ENCODE data around the gene C1orf226.

C1orf226 gene

DNA sequence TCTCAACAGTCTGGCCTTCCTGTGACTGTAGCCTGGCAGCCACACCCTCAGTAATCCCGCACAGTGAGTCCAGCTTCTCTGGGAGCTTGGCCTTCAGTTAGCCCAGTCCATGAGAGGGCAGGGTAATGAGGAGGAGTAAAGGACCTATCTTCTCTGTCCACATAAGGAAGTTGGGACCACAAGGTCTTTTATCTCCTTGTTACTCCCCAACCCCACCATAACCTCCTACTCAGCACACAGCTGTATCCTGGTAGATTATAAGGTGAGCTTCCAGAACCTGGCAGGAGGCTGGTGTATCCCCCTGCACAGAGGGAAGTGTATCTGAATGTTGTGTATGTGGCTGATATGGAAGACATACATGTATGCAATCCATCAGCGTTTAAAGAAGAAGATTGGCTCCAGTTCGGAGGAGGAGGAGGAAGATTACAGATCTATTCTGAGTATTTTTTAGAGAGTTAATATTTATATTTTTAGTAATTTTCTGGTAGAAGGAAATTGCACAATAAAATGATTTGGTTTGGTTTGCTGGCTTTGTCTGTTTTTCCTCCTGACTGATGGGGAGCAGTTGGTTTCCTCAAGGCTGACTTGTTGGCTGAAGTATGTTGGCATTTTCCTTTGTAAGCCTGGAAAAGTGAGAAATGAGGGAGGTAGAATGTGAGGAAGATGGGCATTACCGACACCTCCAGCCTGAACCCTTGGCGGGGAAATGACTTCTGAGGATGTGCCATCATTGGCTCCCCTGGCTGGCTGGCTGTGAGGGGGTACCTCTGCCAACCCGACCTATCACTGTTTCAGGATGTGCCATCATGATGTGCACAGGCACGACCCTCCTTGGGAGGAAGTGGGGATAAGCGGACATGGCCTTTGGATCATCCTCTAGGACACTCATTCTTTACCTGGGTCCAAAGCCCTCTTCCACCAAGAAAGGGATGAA lies 5.0 kb downstream of the C1orf226 start:
- DNase-seq: no peak

GRCh38 chr1:162387226-162388082 lies 5.9 kb downstream of the C1orf226 start:
- DNase-seq: no peak

DNA sequence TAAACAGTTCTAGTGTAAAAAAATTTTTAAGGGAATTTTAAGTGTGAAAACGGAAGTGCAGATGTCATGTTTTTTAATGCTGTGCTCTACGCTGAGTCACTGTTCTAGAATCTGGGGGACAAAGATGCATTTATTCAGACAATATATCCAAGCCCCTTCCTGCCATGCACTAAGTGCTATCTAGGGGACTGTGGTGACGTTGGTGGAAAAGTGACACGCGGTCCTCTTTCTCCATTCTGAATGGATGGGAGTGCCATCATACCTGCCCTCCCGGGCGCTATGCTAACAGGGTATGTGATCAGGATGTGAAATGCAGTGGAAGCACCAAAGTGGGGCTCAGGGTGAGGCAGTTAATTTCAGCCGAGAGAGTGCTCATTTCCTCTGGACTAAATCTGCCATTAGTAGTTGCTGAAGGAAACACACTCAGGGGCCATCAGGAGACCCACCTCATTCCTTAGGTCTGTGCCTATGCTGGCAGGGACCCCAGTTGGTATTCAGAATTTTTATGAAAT lies 6.6 kb downstream of the C1orf226 start:
- DNase-seq: no peak

DNA sequence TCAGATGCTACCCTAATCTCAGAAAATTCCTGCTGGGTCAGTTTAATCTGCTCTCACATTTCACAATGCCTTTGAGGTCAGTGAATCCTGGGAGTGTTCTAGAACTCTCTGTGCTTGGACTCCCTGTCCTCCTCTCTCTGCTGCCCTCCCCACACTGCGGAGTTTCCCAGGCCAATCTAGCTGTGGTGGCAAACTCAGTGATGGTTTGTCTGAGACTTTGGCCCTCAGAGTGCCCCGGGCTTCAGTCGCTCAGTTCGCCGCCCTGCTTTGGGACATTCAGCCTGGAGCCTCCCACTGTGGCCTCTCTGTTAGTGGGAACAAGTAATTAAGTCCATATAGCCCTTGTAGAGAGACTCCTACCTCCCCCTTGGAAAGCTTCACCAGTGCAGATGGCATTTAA lies 7.1 kb downstream of the C1orf226 start:
- DNase-seq: no peak

GRCh38 chr1:162389021-162389818 lies 7.7 kb downstream of the C1orf226 start:
- no peak for DNase-seq

- no peak for DNase-seq
These were observed 8.4 kb downstream of the C1orf226 start for GRCh38 chr1:162389971-162390370.

GRCh38 chr1:162390396-162391185 lies 9.1 kb downstream of the C1orf226 start:
- DNase-seq: no peak

DNA sequence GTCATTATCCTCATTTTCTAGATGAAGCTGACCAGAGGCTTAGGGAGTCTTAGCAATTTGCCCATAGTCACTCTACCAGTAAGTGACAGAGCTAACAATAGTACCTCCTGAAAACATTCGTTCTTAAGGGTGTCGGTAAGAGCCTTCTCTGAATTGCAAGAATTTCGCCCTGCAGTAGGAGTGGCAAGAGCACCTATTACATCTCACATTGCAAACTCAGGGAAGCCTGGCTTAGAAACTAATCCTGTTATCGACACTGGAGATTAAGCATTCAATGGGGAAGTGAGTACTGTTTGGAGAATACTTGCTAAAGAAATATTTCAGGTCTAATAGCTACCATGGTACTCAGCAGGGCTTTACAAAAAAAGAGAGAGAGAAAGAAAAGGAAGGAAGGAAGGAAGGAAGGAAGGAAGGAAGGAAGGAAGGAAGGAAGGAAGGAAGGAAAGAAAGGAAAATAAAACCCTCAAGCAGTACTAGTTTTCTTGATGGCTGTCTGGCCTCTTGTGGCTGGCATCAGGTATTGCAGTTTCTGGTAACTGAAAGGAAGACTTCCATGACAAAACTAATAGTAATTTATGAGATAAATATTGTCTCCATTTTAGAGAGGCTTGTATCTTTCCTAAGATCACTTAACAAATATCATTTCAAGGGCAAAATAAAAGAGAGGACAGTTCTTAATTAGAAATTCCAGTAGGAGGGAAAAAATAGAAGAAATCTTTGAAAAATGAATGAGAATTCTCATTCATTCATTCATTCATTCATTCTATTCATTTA lies 10.4 kb downstream of the C1orf226 start:
- DNase-seq: no peak

- DNase-seq: no peak
These were observed 14.8 kb downstream of the C1orf226 start for GRCh38 chr1:162396201-162396906.

GRCh38 chr1:162397039-162397448 lies 15.5 kb downstream of the C1orf226 start:
- no peak for DNase-seq

- no peak for DNase-seq
These were observed 16.5 kb downstream of the C1orf226 start for GRCh38 chr1:162397943-162398560.

DNA sequence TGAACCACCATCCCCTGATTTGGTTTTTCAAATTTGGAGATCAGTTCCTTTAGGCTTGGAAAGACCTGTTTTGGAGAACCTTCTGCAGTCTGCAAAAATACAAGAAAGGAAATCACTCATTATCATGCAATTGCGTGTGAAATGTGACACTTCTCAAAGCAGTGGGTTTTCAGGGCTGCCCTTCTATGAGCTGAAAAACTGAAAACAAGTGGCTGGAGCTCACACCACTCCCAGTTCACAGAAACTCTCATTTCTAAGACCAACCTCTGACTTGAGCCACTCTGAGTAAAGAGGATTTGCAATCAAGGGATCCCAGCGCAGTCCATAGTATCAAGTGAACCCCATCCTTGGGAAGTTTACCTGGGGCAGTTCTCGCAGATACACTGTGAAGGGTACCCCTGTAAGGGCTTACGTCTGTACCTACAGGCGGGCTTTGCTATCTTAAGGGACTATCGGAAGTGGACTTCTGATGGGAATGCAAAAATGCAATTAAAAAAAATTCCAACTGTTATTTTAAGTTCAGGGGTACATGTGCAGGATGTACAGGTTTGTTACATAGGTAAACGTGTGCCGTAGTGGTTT lies 17.6 kb downstream of the C1orf226 start:
- DNase-seq: no peak

GRCh38 chr1:162400790-162401355 lies 19.3 kb downstream of the C1orf226 start:
- no peak for DNase-seq

DNA sequence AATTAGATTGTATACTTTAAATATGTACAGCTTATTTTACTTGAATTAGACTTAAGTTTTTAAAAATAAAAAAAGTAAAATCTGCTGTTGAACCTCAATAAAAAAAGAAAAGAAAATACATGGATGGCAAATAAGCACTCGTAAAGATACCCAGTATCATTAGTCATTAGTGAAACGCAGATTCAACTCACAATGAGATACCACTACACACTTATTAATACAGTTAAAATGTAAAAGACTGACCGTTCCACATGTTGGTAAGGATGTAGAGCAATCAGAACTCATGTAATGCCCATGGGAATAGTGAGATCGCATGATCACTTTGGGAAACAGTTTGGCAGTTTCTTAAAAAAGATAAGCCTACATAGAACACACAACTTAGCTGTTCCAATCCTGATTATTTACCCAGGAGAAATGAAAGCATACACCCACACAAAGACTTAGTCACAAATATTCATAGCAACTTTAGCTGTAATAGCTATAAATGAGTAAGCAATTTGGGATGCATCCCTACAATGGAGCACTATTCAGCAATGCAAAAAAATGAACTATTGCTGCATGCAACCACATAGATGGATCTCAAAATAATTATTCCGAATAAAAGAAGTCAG lies 23.1 kb downstream of the C1orf226 start:
- no peak for DNase-seq

- no peak for DNase-seq
These were observed 24.3 kb downstream of the C1orf226 start for GRCh38 chr1:162405800-162406199.

GRCh38 chr1:162406811-162407210 lies 25.3 kb downstream of the C1orf226 start:
- no peak for DNase-seq

- DNase-seq: no peak
These were observed 26.0 kb downstream of the C1orf226 start for GRCh38 chr1:162407539-162407938.

DNA sequence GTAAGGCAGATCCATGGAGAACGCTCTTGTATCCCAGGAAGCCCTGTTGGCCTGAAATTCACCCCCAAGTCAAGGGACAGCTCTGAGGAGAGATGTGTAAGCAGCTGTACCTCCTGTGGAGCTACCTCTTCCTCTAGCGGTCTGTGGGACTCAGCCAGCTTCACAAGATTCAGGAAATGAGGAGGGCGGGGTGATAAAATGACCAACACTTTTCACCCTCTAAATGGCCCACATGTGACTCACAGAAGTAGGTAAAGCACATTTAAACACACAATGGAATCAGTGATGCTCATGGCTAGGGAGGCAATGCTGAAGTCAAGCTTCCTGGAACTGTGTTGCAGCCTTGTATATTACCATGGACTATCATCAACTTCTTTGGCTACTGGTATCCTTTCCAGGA lies 30.5 kb downstream of the C1orf226 start, which contains the start of gene SH2D1B:
Gene SH2D1B (minus strand): TSS at position 135 of the 400 bp plus-strand sequence. CDS start 120 bp downstream, at position 15.
- DNase-seq: no peak

- no peak for DNase-seq
These were observed 34.7 kb downstream of the C1orf226 start for GRCh38 chr1:162416215-162416614.
